ENCODE data around the gene GET4. TPM values are rescaled to one million over a fixed set of nuclear protein-coding genes. Genes with fewer than 3 reads are reported as not detected.
"Not testable (repeated sequence)": the region's sequence is repeated elsewhere in the genome, so short reads cannot be mapped to it uniquely, and the experiment has no call there.

Gene GET4
- polyA plus RNA-seq, 3 donors from 2014 or later, result 25.3 to 35.6 (median 25.5) TPM

DNA sequence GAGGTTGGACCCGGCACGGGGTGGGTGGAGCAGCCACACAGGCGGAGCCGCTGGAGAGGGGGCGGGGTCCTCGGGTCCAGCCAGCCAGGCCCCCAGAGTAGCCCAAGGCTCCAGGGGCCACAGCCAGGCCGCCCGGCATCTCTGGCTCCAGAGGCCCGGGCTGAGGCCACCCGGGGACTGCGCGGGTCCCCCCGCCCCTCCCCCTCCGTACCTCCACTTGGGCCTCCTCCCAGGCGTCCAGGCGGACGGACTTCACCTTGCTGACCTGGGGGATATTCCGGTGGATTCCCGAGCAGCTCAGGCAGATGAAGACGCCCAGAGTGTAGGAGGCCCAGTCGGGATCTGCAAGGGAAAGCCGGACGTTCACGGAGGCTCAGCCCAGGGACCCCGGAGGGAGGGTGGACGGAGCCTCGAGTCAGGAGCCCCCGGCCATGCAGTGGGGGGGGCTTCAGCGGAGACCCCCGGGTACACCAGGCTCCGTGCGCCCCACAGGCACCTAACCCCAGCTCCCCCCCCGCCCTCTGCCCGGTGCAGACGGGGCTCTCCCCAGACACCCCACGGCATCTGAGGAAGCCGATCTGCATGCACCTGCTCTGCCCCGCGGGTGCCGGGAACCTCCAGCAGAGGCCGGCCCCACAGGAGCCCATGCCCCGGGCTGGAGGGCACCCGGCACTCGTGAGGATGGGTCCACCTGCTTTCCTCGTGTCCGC lies 59.0 kb downstream of the GET4 start:
- Mint-ChIP-seq H3K9me3 (no peaks in the 10 kb centered on the region), H3K27me3 (ENCODE audit: low read depth in 3 of 3) (peaks cover 2 to 6% (median 4%) of the 10 kb centered on the region in 3 donors), H3K27ac (peak overlapping the region in 1 of 6 donors; percentile 75), H3K4me3 (no peak overlapping the region), H3K4me1 (peaks cover 32 to 44% of the 10 kb centered on the region in 2 donors), H3K36me3 (peaks cover 0 to 10% (median 0%) of the 10 kb centered on the region in 3 donors)
- no peak for DNase-seq

DNA sequence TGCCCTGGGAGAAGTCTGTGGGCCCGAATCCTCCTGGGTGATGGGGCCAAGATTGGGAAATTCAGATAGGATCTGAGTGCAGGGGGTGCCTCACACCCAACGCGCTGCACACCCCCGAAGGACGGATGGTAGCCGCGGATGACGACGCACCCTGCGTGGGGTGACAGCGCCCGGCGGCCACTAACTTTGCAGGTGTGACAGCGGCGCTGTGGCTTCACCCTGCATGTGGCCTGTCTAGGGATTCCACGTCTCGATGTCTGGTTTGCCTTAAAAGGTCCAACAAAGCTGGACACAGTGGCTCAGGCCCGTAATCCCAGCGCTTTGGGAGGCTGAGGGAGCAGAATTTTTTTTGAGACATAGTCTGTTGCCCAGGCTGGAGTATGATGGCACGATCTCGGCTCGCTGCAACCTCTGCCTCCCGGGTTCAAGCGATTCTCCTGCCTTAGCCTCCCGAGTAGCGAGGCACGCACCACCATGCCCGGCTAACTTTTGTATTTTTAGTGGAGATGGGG lies 59.6 kb downstream of the GET4 start:
- H3K27me3 Mint-ChIP-seq (ENCODE audit: low read depth in 3 of 3), result peaks cover 2 to 6% (median 4%) of the 10 kb centered on the region in 3 donors
- H3K36me3 Mint-ChIP-seq, result peaks cover 0 to 10% (median 0%) of the 10 kb centered on the region in 3 donors
- DNase-seq, result no peak
- peaks cover 37 to 44% of the 10 kb centered on the region in 2 donors for H3K4me1 Mint-ChIP-seq
- H3K9me3 Mint-ChIP-seq, result no peaks in the 10 kb centered on the region
- H3K27ac Mint-ChIP-seq, result peak overlapping the region in 5 of 6 donors; percentile 59 to 84 (median 78)
- H3K4me3 Mint-ChIP-seq, result no peak overlapping the region

DNA sequence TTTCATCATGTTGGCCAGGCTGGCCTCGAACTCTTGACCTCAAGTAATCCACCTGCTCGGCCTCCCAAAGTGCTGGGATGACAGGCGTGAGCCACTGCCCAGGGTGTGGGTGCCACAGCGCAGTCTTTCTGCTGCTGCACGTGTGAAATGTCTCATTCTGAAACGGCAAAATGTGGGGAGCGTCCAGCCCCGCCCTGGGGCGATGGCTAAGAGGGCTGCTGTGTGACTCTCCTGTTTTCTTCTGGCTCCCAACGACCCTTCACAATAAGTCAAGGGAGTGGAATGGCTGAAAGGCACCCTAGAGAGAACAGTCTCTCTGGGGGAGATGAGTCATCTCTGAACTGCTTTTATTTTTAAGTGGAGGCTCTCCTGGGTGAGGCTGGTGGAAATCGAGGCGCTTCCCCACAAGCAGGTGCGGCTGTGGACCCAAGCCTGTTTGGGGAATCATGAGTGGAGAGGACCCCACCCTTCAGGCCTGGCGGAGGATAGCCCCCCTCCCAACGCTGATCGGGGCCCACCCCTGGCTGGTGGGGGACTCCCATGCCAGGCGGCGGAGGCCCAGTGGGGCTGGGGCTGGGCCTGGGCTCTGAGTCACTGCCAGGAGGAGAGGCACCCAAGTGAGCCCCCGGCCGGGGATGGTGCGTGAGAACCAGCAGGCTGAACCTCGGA lies 60.2 kb downstream of the GET4 start:
- peaks cover 39 to 41% of the 10 kb centered on the region in 2 donors for H3K4me1 Mint-ChIP-seq
- H3K36me3 Mint-ChIP-seq, result peaks cover 0 to 10% (median 2%) of the 10 kb centered on the region in 3 donors
- no peak for DNase-seq
- H3K27me3 Mint-ChIP-seq (ENCODE audit: low read depth in 3 of 3), result peaks cover 2 to 6% (median 4%) of the 10 kb centered on the region in 3 donors
- H3K4me3 Mint-ChIP-seq, result peak overlapping the region in 2 of 5 donors; percentile 31 to 58
- H3K27ac Mint-ChIP-seq, result peak overlapping the region; percentile 34 to 84 (median 76)
- H3K9me3 Mint-ChIP-seq, result no peaks in the 10 kb centered on the region

DNA sequence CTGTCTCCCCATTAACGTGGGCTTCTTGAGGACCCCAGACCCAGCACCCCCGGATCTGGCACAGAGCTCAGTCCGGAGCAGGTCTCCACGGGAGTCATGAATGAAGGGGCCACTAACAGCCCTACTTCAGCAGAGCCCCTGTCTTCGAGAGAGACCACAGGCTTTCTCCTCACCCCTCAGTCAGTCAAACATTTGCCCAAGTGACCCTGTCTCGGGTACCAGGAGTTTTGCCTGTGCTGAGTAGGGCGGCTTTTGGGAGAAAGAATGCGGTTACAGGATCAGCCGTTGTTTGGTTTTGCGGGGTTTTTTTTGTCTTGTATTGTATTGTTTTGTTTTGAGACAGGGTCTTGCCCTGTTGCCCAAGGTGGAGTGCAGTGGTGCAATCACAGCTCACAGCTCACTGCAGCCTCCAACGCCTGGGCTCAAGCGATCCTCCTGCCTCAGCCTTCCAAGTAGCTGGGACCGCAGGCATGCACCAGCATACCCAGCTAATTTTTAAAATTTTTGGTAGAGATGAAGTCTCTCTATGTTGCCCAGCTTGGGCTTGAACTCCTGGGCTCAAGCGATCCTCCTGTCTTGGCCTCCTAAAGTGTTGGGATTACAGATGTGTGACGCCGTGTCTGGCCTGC lies 61.6 kb downstream of the GET4 start:
- Mint-ChIP-seq H3K36me3 (peaks cover 0 to 6% (median 5%) of the 10 kb centered on the region in 3 donors), H3K4me1 (peaks cover 42 to 43% of the 10 kb centered on the region in 2 donors), H3K9me3 (no peaks in the 10 kb centered on the region), H3K27ac (peak overlapping the region in 4 of 6 donors; percentile 20 to 74 (median 65)), H3K27me3 (ENCODE audit: low read depth in 3 of 3) (peaks cover 0 to 6% (median 4%) of the 10 kb centered on the region in 3 donors), H3K4me3 (no peak overlapping the region)
- DNase-seq, result no peak

DNA sequence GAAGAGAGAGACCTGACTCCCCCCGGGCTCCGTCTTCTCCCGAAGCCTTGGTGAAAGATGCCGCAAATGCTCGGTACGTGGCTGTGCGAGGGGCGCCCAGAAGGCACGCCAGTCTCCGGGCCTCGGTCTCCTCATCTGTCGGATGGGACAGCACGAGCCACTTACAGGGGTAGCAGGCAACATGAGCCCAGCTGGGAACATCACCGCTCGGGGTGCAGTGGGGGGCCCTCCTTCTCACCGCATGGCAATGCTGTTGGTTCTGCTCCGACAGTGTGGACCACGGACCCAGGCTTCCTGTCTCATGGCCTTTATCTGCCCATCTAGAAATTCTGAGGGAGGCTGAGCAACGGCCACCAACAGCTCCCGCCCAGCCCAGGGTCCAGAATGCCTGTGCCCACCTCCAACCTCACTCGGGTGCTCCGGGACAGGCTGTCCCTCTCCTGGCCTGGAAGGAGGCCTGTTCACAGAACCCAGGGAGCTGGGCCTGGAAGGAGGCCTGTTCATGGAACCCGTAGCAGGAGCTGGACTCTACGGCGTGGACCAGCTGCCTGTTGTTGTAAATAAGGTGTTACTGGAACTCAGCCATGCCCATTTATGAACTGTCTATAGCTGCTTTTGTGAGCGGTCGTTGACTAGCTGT lies 62.3 kb downstream of the GET4 start:
- no peak for DNase-seq
- peaks cover 0 to 6% (median 5%) of the 10 kb centered on the region in 3 donors for H3K36me3 Mint-ChIP-seq
- no peaks in the 10 kb centered on the region for H3K9me3 Mint-ChIP-seq
- H3K4me1 Mint-ChIP-seq, result peaks cover 42 to 43% of the 10 kb centered on the region in 2 donors
- H3K27me3 Mint-ChIP-seq (ENCODE audit: low read depth in 3 of 3), result peaks cover 0 to 6% (median 4%) of the 10 kb centered on the region in 3 donors
- peak overlapping the region in 4 of 6 donors; percentile 28 to 74 (median 65) for H3K27ac Mint-ChIP-seq
- H3K4me3 Mint-ChIP-seq, result no peak overlapping the region

DNA sequence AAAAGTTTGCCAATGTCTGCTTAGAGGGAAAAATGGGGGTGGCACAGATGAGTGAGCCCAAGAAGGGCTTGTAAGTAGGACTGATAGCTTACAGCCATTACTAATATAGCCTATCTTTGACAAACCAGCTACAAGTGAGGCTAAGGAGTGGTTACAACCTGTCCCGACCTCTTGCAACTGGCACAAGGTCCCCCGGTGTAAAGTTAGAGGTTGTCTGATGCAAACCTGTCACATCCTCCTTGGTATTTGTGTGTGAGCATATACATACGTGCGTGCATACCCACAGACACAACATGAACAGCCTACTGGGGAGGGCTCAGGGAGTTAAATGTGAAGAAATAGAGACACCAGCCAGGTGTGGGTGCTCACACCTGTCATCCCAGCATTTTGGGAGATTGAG lies 63.5 kb downstream of the GET4 start:
- no peaks in the 10 kb centered on the region for H3K9me3 Mint-ChIP-seq

DNA sequence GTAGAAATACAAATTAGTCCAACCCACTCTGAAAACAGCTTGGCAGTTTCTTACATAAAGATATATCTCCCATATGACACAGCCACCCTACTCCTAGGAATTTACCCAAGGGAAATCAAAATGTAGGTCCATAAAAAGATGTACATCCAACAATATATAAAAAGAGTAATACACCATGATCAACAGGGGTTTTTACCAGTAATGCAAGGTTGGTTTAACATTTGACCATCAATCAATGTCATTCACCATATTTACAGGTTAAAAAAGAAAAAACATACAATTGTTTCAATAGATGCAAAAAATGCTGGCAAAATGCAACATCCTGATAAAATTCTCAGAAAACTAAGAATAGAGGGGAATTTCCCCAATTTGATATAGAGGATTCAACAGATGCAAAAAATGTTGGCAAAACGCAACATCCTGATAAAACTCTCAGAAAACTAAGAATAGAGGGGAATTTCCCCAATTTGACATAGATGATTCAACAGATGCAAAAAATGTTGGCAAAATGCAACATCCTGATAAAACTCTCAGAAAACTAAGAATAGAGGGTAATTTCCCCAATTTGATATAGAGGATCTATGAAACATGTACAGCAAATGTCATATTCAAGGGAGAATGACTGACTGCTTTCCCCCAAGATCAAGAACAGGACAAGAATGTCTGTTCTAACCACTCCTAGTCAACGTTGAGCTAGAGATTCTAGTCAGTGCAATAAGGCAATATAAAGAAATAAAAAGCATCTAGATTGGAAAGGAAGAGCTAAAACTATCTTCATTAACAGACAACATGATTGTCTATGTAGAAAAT lies 64.5 kb downstream of the GET4 start:
- DNase-seq, result no peak
- Mint-ChIP-seq H3K4me1 (peaks cover 42 to 49% of the 10 kb centered on the region in 2 donors), H3K27ac (peak overlapping the region; percentile 34 to 89 (median 78)), H3K9me3 (no peaks in the 10 kb centered on the region), H3K4me3 (no peak overlapping the region), H3K27me3 (ENCODE audit: low read depth in 3 of 3) (peaks cover 0 to 6% (median 4%) of the 10 kb centered on the region in 3 donors), H3K36me3 (peaks cover 0 to 9% (median 5%) of the 10 kb centered on the region in 3 donors)

More for the DNA sequence above, 63.5 kb downstream of the GET4 start:
- Mint-ChIP-seq H3K27me3 (ENCODE audit: low read depth in 3 of 3) (peaks cover 0 to 6% (median 4%) of the 10 kb centered on the region in 3 donors), H3K27ac (peak overlapping the region; percentile 50 to 89 (median 80)), H3K4me1 (peaks cover 43 to 46% of the 10 kb centered on the region in 2 donors), H3K36me3 (peaks cover 0 to 8% (median 5%) of the 10 kb centered on the region in 3 donors), H3K4me3 (peak overlapping the region; percentile 22 to 60 (median 48))
- DNase-seq, result peak; percentile 42 to 60 (median 49)

DNA sequence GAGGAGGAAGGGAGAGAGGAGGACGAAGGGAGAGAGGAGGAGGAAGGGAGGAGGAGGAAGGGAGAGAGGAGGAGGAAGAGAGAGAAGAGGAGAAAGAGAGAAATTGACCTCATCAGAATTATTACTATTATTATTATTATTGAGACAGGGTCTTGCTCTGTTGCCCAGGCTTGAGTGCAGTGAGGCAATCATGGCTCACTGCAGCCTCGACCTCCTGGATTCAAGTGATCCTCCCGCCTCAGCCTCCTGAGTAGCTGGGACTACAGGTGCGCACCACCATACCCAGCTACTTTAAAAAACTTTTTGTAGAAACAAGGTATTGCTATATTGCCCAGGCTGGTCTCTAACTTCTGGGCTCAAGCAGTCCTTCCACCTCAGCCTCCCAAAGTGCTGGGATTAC lies 67.4 kb downstream of the GET4 start:
- DNase-seq; H3K36me3 Mint-ChIP-seq; H3K27me3 Mint-ChIP-seq (ENCODE audit: low read depth in 3 of 3); H3K9me3 Mint-ChIP-seq; H3K4me3 Mint-ChIP-seq: not testable (repeated sequence)
- Mint-ChIP-seq H3K27ac (peak overlapping the region in 1 of 6 donors; percentile 61), H3K4me1 (peaks cover 36 to 43% of the 10 kb centered on the region in 2 donors)

GRCh38 chr7:944744-945143 lies 68.4 kb downstream of the GET4 start:
- no peaks in the 10 kb centered on the region for H3K9me3 Mint-ChIP-seq
- H3K27me3 Mint-ChIP-seq (ENCODE audit: low read depth in 3 of 3), result peaks cover 0 to 8% (median 3%) of the 10 kb centered on the region in 3 donors
- DNase-seq, result no peak
- H3K36me3 Mint-ChIP-seq, result peaks cover 0 to 9% (median 4%) of the 10 kb centered on the region in 3 donors
- peaks cover 39 to 44% of the 10 kb centered on the region in 2 donors for H3K4me1 Mint-ChIP-seq
- no peak overlapping the region for H3K4me3 Mint-ChIP-seq
- H3K27ac Mint-ChIP-seq, result peak overlapping the region in 4 of 6 donors; percentile 25 to 56 (median 48)

DNA sequence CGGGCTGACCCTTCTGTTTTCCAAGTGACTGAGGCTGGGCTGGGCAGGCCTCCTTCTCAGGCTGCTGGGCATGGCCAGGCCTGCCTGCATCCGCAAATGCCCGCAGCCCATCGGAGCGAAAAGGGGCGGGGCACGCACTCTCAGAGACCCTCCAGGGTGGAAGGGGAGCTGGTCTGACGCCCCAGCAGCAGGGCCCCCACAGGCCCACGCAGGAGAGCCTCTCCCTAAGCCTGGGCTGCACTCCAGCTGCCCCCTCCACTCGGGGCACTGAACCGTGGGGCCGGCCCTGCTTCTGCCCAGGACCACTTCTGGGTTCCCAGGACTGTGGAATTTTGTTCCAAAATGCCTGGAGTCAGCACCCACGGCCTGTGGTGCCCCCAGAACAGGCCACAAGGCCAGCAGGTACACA lies 68.8 kb downstream of the GET4 start:
- peak overlapping the region in 1 of 6 donors; percentile 56 for H3K27ac Mint-ChIP-seq

DNA sequence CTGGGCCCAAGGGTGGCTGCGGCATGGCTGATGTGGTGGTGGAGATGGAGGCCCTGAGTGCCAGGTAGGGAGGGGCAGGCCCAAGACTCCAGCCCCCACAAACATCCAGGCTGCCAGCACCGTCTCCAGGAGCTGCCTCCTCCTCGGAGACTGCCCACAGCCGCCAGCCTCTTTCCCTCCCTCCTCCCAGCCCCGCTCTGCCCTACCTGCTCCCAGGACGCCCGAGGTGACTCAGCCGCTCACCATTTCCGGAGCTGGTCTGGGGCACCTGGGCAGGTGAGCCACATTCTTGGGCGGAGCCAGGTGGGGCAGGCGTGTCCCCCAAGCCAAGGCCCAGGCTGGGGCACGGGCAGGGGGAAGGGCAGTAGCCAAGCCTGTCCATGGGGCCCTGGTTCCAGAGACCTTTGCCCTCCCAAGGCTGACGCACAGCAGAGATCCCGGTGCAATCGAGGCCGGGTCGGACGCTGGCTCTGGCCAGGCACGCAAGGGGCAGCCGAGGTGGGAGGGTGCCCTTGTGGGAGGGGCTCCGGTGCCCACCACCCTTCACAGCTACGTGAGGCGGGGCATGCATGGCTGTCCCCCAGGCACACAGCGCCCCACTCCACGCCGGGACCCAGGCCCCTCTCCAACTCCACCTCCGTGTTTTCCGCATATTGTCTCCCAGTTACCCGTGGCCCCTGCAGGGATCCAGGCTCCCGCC lies 69.4 kb downstream of the GET4 start:
- H3K27me3 Mint-ChIP-seq (ENCODE audit: low read depth in 3 of 3), result peaks cover under 1 to 11% (median 3%) of the 10 kb centered on the region in 3 donors
- peaks cover 0 to 9% (median 0%) of the 10 kb centered on the region in 3 donors for H3K36me3 Mint-ChIP-seq
- H3K9me3 Mint-ChIP-seq, result no peaks in the 10 kb centered on the region
- no peak overlapping the region for H3K27ac Mint-ChIP-seq
- no peak for DNase-seq
- no peak overlapping the region for H3K4me3 Mint-ChIP-seq
- H3K4me1 Mint-ChIP-seq, result peaks cover 39 to 44% of the 10 kb centered on the region in 2 donors

More for the DNA sequence above, 68.8 kb downstream of the GET4 start:
- Mint-ChIP-seq H3K27me3 (ENCODE audit: low read depth in 3 of 3) (peaks cover 0 to 10% (median 3%) of the 10 kb centered on the region in 3 donors), H3K36me3 (peaks cover 0 to 9% (median 0%) of the 10 kb centered on the region in 3 donors), H3K4me3 (no peak overlapping the region), H3K9me3 (no peaks in the 10 kb centered on the region), H3K4me1 (peaks cover 39 to 44% of the 10 kb centered on the region in 2 donors)
- no peak for DNase-seq

Measured in immature natural killer cell (primary cell).